Measurements from ENCODE around the gene COL27A1.

Gene COL27A1

DNA sequence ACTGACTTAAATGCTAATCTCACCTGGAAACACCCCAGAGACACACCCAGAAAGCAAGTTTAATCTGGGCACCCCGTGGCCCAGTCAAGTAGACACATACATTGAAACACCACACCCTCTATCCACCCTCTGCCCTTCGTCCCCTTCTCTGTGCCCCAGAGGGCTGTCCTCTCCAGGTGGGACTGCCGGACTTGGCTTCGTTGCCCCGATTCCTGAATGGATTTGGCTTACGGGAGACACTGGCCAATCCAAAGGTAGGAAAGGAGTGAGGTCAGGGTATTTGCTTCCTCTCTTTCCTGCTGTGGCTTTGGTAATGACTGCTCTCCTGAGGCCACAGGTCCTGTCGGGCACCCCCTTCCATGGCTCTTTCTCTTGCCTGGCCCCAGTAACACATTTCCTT is 25.2 kb upstream of the COL27A1 start:
- Histone ChIP-seq H3K4me2 (ENCODE audit: low read length) (no peak overlapping the region), H3K27ac (no peak overlapping the region), H3K4me3 (ENCODE audit: low read depth, low read length) (no peak overlapping the region), H3K79me2 (no peaks in the 10 kb centered on the region), H3K27me3 (ENCODE audit: control insufficient read depth, insufficient read depth, low read length) (no peaks in the 10 kb centered on the region), H2AFZ (no peak overlapping the region), H3K36me3 (ENCODE audit: control insufficient read depth, insufficient read depth, low read length) (no peaks in the 10 kb centered on the region), H3K9me3 (ENCODE audit: control insufficient read depth, low read length) (no peaks in the 10 kb centered on the region), H3K4me1 (no peaks in the 10 kb centered on the region), H3K9ac (no peak overlapping the region)
- TF ChIP-seq, protein P1, sequence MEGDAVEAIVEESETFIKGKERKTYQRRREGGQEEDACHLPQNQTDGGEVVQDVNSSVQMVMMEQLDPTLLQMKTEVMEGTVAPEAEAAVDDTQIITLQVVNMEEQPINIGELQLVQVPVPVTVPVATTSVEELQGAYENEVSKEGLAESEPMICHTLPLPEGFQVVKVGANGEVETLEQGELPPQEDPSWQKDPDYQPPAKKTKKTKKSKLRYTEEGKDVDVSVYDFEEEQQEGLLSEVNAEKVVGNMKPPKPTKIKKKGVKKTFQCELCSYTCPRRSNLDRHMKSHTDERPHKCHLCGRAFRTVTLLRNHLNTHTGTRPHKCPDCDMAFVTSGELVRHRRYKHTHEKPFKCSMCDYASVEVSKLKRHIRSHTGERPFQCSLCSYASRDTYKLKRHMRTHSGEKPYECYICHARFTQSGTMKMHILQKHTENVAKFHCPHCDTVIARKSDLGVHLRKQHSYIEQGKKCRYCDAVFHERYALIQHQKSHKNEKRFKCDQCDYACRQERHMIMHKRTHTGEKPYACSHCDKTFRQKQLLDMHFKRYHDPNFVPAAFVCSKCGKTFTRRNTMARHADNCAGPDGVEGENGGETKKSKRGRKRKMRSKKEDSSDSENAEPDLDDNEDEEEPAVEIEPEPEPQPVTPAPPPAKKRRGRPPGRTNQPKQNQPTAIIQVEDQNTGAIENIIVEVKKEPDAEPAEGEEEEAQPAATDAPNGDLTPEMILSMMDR (IDR thresholded peaks at IDR 0.05): no peak

DNA sequence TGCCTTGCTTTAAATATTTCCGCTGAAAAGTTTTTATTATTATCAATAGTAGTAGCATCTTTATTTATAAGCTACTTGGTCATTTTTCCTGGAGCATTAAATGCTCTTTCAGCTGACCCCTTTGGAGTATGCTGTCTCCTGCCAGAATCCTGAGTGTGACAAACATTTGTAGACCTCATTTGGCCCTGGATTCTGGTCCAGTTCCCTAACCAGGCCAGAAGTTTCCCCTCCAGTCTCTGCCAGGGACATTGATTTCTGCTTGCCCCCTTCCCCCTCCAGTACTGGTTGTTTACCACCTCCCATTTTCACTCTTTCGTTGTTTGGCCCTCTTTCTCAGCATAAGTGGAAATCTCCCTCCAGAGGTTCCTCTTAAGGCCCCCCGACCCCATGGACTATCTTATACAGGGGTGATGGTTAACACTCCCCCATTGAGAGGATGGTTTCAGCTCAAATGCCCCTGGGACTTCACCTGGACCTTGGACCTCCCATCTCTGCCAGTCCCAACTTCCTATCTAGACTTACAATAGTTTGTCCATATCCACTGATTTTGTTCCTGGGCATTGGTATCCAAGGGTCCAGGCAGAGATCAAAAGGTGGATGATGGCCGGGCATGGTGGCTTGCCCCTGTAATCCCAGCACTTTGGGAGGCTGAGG is 24.6 kb upstream of the COL27A1 start:
- H3K36me3 ChIP-seq (ENCODE audit: control insufficient read depth, insufficient read depth, low read length): no peaks in the 10 kb centered on the region
- H2AFZ ChIP-seq: no peak overlapping the region
- no peak overlapping the region for H3K27ac ChIP-seq
- H3K4me3 ChIP-seq (ENCODE audit: low read depth, low read length): no peak overlapping the region
- no peaks in the 10 kb centered on the region for H3K27me3 ChIP-seq (ENCODE audit: control insufficient read depth, insufficient read depth, low read length)
- H3K4me2 ChIP-seq (ENCODE audit: low read length): no peak overlapping the region
- H3K9ac ChIP-seq: no peak overlapping the region
- H3K79me2 ChIP-seq: no peaks in the 10 kb centered on the region
- H3K4me1 ChIP-seq: no peaks in the 10 kb centered on the region
- H3K9me3 ChIP-seq (ENCODE audit: control insufficient read depth, low read length): no peaks in the 10 kb centered on the region
- TF ChIP-seq, protein P1 (IDR thresholded peaks at IDR 0.05): no peak

DNA sequence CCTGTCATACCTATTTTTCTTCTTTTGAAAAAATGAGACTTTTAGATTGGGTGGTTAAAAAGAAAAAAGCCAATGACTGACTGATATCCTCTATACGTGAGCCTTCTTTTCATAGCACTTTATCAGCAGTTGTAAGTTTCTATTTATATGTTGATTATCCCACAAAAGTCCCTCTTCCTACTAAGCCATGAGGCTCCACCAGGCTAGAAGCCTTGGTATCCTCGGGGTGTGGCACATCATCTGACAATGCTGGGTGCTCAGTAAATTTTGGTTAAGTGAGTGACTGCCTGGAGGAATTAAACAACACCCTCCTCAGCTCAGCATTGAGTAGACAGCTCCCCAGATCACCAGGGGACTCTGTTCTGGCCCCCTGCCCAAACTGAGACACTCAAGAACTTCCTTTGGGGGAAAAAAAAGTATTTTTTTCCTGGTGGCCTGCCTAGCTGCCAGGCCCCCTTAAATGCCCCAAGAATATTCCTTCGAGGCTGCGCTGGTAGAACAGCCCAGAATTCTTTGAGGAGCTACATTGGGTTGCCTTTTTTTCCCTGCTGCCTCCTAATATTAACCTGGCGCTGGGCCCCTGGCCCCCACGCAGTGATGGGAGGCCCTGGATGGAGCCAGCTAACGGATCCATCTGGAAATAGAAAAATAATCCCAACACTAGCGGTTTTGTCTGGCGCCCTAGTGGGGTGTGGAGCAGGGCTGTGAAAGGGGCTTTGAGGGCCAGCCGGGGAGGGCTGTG is 23.4 kb upstream of the COL27A1 start:
- no peak overlapping the region for H3K4me2 ChIP-seq (ENCODE audit: low read length)
- TF ChIP-seq, protein P1 (IDR thresholded peaks at IDR 0.05): no peak
- H3K9ac ChIP-seq: no peak overlapping the region
- H3K4me1 ChIP-seq: no peaks in the 10 kb centered on the region
- no peaks in the 10 kb centered on the region for H3K9me3 ChIP-seq (ENCODE audit: control insufficient read depth, low read length)
- no peak overlapping the region for H3K27ac ChIP-seq
- no peaks in the 10 kb centered on the region for H3K79me2 ChIP-seq
- H3K4me3 ChIP-seq (ENCODE audit: low read depth, low read length): no peak overlapping the region
- H3K27me3 ChIP-seq (ENCODE audit: control insufficient read depth, insufficient read depth, low read length): no peaks in the 10 kb centered on the region
- H3K36me3 ChIP-seq (ENCODE audit: control insufficient read depth, insufficient read depth, low read length): no peaks in the 10 kb centered on the region
- no peak overlapping the region for H2AFZ ChIP-seq

DNA sequence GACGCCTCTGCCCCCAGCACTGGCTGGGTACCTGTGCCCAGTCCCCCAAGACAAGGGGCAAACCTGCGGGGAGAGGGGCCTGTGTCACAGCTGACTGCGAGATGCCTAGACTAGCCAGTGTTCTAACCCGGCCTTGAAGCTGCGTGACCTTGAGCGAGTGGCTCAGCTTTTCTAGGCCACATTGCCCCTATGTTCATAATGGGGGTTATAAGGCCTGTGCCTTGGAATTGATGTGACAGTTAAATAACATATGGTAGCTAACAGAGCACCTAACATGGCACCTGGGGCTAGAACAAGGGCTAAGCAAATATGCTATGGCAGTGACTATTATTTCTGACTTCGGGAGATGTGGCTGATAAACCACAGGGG is 22.8 kb upstream of the COL27A1 start:
- TF ChIP-seq, protein P1 (IDR thresholded peaks at IDR 0.05): no peak
- no peaks in the 10 kb centered on the region for H3K9me3 ChIP-seq (ENCODE audit: control insufficient read depth, low read length)
- no peak overlapping the region for H2AFZ ChIP-seq
- no peak overlapping the region for H3K27ac ChIP-seq
- H3K27me3 ChIP-seq (ENCODE audit: control insufficient read depth, insufficient read depth, low read length): no peaks in the 10 kb centered on the region
- no peaks in the 10 kb centered on the region for H3K36me3 ChIP-seq (ENCODE audit: control insufficient read depth, insufficient read depth, low read length)
- H3K4me1 ChIP-seq: no peaks in the 10 kb centered on the region
- H3K4me3 ChIP-seq (ENCODE audit: low read depth, low read length): no peak overlapping the region
- H3K9ac ChIP-seq: no peak overlapping the region
- no peak overlapping the region for H3K4me2 ChIP-seq (ENCODE audit: low read length)
- no peaks in the 10 kb centered on the region for H3K79me2 ChIP-seq

All from parathyroid adenoma (tissue), 2 donors.